ENCODE measurements around the gene ST8SIA5. TPM values are rescaled to one million over a fixed set of nuclear protein-coding genes. Genes with fewer than 3 reads are reported as not detected.

Gene ST8SIA5
- total and polyA plus RNA-seq, 2 experiments from 2014 or later: 3.3 to 4.8 TPM

DNA sequence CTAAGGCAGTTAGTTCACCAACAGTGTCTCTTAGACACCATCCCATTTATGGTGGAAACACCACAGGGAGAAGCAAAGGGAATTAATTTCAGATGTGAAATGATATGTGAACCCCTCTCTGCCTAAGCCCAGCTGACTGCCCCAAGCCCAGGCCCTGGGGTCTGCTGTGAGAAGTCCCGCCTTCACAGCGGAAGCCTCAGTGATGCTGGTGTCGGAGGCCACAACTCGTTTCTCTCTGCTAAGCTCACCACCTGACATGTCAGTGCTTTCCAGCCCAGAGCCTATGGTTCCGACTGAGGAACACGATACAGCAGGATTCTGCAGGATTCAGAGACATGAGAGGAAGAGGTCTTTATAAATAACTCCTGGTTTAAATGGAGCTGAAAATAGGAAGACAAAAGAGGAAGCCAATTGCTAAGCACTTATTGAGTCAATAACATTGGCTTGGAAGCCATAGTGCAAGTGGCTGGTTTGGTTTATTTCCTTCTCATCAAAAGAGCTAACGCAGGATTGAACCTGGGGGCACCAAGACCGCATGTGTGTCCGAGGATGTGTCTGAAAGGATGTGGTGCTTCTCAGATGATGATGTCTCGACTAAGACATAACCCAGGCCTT, 78.0 kb downstream of the ST8SIA5 start:
- Histone ChIP-seq H3K4me1 (ENCODE audit: insufficient read depth) (no peaks in the 10 kb centered on the region), H3K79me2 (replicated peaks; ENCODE audit: insufficient read depth) (no peaks in the 10 kb centered on the region), H3K27me3 (ENCODE audit: insufficient read depth) (no peaks in the 10 kb centered on the region), H3K4me2 (no peak overlapping the region), H4K20me1 (replicated peaks; ENCODE audit: insufficient read depth) (no peaks in the 10 kb centered on the region), H3K27ac (ENCODE audit: low read depth) (no peak overlapping the region), H3K9me2 (ENCODE audit: insufficient read depth) (no peaks in the 10 kb centered on the region), H3K36me3 (ENCODE audit: insufficient read depth) (no peaks in the 10 kb centered on the region), H3K4me3 (no peak overlapping the region), H3F3A (replicated peaks; ENCODE audit: low read depth) (no peaks in the 10 kb centered on the region), H2AFZ (no peak overlapping the region)
- ATAC-seq: no peak
- no peaks in the 10 kb centered on the region for H3K9me3 Mint-ChIP-seq
- peaks cover 3% of the 10 kb centered on the region for H3K4me1 Mint-ChIP-seq
- DNase-seq (ENCODE audit: low spot score): no peak
- no peak overlapping the region for H3K4me3 Mint-ChIP-seq
- H3K36me3 Mint-ChIP-seq (ENCODE audit: low read depth): no peaks in the 10 kb centered on the region
- TF ChIP-seq, protein P1, sequence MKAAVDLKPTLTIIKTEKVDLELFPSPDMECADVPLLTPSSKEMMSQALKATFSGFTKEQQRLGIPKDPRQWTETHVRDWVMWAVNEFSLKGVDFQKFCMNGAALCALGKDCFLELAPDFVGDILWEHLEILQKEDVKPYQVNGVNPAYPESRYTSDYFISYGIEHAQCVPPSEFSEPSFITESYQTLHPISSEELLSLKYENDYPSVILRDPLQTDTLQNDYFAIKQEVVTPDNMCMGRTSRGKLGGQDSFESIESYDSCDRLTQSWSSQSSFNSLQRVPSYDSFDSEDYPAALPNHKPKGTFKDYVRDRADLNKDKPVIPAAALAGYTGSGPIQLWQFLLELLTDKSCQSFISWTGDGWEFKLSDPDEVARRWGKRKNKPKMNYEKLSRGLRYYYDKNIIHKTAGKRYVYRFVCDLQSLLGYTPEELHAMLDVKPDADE (IDR thresholded peaks at IDR 0.05): no peak
- peaks cover 2% of the 10 kb centered on the region for H3K27me3 Mint-ChIP-seq (ENCODE audit: insufficient read depth, low read depth, poor library complexity)
- H3K27ac Mint-ChIP-seq: no peak overlapping the region

DNA sequence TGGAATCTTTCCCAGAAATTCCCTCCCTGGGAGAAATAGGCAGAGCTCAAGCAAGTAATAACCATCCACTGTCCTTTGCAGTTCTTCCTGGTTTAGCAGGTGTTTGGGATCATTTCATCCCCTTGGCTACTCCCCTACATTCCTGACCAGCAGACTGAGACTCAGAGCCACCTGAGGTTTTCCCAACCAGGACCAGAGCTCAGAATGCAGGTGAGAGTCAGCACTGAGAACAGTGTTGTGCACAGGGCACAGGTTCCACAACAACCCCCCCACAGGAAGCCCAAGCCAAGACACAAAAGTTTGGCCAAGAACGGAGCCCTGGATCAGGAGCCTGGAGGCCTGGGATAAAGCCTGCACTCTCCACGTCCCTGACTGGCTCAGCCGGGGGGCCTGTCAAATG, 78.8 kb downstream of the ST8SIA5 start:
- ATAC-seq: no peak
- TF ChIP-seq, protein P1 (IDR thresholded peaks at IDR 0.05): no peak
- no peak for TF ChIP-seq NANOG (IDR thresholded peaks at IDR 0.05; ENCODE audit: borderline replicate concordance)
- TF ChIP-seq, protein P2, sequence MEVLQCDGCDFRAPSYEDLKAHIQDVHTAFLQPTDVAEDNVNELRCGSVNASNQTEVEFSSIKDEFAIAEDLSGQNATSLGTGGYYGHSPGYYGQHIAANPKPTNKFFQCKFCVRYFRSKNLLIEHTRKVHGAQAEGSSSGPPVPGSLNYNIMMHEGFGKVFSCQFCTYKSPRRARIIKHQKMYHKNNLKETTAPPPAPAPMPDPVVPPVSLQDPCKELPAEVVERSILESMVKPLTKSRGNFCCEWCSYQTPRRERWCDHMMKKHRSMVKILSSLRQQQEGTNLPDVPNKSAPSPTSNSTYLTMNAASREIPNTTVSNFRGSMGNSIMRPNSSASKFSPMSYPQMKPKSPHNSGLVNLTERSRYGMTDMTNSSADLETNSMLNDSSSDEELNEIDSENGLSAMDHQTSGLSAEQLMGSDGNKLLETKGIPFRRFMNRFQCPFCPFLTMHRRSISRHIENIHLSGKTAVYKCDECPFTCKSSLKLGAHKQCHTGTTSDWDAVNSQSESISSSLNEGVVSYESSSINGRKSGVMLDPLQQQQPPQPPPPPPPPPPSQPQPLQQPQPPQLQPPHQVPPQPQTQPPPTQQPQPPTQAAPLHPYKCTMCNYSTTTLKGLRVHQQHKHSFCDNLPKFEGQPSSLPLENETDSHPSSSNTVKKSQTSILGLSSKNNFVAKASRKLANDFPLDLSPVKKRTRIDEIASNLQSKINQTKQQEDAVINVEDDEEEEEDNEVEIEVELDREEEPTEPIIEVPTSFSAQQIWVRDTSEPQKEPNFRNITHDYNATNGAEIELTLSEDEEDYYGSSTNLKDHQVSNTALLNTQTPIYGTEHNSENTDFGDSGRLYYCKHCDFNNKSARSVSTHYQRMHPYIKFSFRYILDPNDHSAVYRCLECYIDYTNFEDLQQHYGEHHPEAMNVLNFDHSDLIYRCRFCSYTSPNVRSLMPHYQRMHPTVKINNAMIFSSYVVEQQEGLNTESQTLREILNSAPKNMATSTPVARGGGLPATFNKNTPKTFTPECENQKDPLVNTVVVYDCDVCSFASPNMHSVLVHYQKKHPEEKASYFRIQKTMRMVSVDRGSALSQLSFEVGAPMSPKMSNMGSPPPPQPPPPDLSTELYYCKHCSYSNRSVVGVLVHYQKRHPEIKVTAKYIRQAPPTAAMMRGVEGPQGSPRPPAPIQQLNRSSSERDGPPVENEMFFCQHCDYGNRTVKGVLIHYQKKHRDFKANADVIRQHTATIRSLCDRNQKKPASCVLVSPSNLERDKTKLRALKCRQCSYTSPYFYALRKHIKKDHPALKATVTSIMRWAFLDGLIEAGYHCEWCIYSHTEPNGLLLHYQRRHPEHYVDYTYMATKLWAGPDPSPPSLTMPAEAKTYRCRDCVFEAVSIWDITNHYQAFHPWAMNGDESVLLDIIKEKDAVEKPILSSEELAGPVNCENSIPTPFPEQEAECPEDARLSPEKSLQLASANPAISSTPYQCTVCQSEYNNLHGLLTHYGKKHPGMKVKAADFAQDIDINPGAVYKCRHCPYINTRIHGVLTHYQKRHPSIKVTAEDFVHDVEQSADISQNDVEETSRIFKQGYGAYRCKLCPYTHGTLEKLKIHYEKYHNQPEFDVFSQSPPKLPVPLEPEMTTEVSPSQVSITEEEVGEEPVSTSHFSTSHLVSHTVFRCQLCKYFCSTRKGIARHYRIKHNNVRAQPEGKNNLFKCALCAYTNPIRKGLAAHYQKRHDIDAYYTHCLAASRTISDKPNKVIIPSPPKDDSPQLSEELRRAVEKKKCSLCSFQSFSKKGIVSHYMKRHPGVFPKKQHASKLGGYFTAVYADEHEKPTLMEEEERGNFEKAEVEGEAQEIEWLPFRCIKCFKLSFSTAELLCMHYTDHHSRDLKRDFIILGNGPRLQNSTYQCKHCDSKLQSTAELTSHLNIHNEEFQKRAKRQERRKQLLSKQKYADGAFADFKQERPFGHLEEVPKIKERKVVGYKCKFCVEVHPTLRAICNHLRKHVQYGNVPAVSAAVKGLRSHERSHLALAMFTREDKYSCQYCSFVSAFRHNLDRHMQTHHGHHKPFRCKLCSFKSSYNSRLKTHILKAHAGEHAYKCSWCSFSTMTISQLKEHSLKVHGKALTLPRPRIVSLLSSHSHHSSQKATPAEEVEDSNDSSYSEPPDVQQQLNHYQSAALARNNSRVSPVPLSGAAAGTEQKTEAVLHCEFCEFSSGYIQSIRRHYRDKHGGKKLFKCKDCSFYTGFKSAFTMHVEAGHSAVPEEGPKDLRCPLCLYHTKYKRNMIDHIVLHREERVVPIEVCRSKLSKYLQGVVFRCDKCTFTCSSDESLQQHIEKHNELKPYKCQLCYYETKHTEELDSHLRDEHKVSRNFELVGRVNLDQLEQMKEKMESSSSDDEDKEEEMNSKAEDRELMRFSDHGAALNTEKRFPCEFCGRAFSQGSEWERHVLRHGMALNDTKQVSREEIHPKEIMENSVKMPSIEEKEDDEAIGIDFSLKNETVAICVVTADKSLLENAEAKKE (CRISPR knock-in tag; IDR thresholded peaks at IDR 0.05): no peak
- TF ChIP-seq, protein P3, sequence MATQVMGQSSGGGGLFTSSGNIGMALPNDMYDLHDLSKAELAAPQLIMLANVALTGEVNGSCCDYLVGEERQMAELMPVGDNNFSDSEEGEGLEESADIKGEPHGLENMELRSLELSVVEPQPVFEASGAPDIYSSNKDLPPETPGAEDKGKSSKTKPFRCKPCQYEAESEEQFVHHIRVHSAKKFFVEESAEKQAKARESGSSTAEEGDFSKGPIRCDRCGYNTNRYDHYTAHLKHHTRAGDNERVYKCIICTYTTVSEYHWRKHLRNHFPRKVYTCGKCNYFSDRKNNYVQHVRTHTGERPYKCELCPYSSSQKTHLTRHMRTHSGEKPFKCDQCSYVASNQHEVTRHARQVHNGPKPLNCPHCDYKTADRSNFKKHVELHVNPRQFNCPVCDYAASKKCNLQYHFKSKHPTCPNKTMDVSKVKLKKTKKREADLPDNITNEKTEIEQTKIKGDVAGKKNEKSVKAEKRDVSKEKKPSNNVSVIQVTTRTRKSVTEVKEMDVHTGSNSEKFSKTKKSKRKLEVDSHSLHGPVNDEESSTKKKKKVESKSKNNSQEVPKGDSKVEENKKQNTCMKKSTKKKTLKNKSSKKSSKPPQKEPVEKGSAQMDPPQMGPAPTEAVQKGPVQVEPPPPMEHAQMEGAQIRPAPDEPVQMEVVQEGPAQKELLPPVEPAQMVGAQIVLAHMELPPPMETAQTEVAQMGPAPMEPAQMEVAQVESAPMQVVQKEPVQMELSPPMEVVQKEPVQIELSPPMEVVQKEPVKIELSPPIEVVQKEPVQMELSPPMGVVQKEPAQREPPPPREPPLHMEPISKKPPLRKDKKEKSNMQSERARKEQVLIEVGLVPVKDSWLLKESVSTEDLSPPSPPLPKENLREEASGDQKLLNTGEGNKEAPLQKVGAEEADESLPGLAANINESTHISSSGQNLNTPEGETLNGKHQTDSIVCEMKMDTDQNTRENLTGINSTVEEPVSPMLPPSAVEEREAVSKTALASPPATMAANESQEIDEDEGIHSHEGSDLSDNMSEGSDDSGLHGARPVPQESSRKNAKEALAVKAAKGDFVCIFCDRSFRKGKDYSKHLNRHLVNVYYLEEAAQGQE (IDR thresholded peaks at IDR 0.05; ENCODE audit: unreplicated experiment): no peak
- TF ChIP-seq, protein P4, sequence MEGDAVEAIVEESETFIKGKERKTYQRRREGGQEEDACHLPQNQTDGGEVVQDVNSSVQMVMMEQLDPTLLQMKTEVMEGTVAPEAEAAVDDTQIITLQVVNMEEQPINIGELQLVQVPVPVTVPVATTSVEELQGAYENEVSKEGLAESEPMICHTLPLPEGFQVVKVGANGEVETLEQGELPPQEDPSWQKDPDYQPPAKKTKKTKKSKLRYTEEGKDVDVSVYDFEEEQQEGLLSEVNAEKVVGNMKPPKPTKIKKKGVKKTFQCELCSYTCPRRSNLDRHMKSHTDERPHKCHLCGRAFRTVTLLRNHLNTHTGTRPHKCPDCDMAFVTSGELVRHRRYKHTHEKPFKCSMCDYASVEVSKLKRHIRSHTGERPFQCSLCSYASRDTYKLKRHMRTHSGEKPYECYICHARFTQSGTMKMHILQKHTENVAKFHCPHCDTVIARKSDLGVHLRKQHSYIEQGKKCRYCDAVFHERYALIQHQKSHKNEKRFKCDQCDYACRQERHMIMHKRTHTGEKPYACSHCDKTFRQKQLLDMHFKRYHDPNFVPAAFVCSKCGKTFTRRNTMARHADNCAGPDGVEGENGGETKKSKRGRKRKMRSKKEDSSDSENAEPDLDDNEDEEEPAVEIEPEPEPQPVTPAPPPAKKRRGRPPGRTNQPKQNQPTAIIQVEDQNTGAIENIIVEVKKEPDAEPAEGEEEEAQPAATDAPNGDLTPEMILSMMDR (conservative IDR thresholded peaks at IDR 0.05; ENCODE audit: low read depth in 2 of 2): no peak
- TF ChIP-seq ZNF114 (CRISPR knock-in tag; IDR thresholded peaks at IDR 0.05): no peak
- no peak for TF ChIP-seq EZH2 (IDR thresholded peaks at IDR 0.05; ENCODE audit: low read depth, unreplicated experiment)

More for the DNA sequence above, 78.8 kb downstream of the ST8SIA5 start:
- DNase-seq (ENCODE audit: low spot score): no peak
- no peak overlapping the region for H3K4me3 Mint-ChIP-seq
- no peaks in the 10 kb centered on the region for H3K36me3 Mint-ChIP-seq (ENCODE audit: low read depth)
- H3K9me2 ChIP-seq (ENCODE audit: insufficient read depth): no peaks in the 10 kb centered on the region
- no peaks in the 10 kb centered on the region for H4K20me1 ChIP-seq (replicated peaks; ENCODE audit: insufficient read depth)
- no peaks in the 10 kb centered on the region for H3K27me3 ChIP-seq (ENCODE audit: insufficient read depth)
- H3K79me2 ChIP-seq (replicated peaks; ENCODE audit: insufficient read depth): no peaks in the 10 kb centered on the region
- no peak overlapping the region for H3K27ac Mint-ChIP-seq
- H3K27me3 Mint-ChIP-seq (ENCODE audit: insufficient read depth, low read depth, poor library complexity): peaks cover 3% of the 10 kb centered on the region
- H3K4me2 ChIP-seq: no peak overlapping the region
- peaks cover 3% of the 10 kb centered on the region for H3K4me1 Mint-ChIP-seq
- H3K4me3 ChIP-seq: no peak overlapping the region
- H3K27ac ChIP-seq (ENCODE audit: low read depth): no peak overlapping the region
- no peaks in the 10 kb centered on the region for H3F3A ChIP-seq (replicated peaks; ENCODE audit: low read depth)
- no peaks in the 10 kb centered on the region for H3K9me3 Mint-ChIP-seq
- H2AFZ ChIP-seq: no peak overlapping the region
- no peaks in the 10 kb centered on the region for H3K36me3 ChIP-seq (ENCODE audit: insufficient read depth)
- H3K4me1 ChIP-seq (ENCODE audit: insufficient read depth): no peaks in the 10 kb centered on the region
